Liver (tissue), 9 donors: ENCODE measurements around the gene IQCE. TPM values are rescaled to one million over a fixed set of nuclear protein-coding genes. Genes with fewer than 3 reads are reported as not detected.

Experiments
- DNase-seq: peaks from one replicate; pipeline ENCODE4 v3.0.0-alpha.2; 2017; ENCODE audit warnings: low spot score
- H3K27ac ChIP-seq, 2 donors: one replicate each; pipeline ENCODE4 v1.7.0; 2013; ENCODE audit warnings: inconsistent platforms in 2 of 2, low read length in 2 of 2, control low read depth in 1 of 2, low read depth in 1 of 2, mild to moderate bottlenecking in 1 of 2
- H3K27me3 ChIP-seq, 4 donors: one replicate each; pipeline versions ENCODE4 v1.6.1 to v1.7.0; 2013; ENCODE audit warnings: low read length in 3 of 4, inconsistent platforms in 1 of 4, mild to moderate bottlenecking in 1 of 4, moderate library complexity in 1 of 4; ENCODE audit not compliant: control insufficient read depth in 4 of 4, insufficient read depth in 4 of 4
- H3K36me3 ChIP-seq, 4 donors: one replicate each; pipeline versions ENCODE4 v1.6.1 to v1.7.0; 2013; ENCODE audit warnings: low read length in 3 of 4, mild to moderate bottlenecking in 3 of 4, low read depth in 1 of 4, moderate library complexity in 1 of 4; ENCODE audit not compliant: control insufficient read depth in 4 of 4, insufficient read depth in 3 of 4
- H3K4me1 ChIP-seq, 4 donors: one replicate each; pipeline versions ENCODE4 v1.6.1 to v1.7.0; 2013; ENCODE audit warnings: low read length in 3 of 4, mild to moderate bottlenecking in 3 of 4, moderate library complexity in 1 of 4; ENCODE audit not compliant: control insufficient read depth in 4 of 4, insufficient read depth in 4 of 4
- H3K4me3 ChIP-seq, 3 donors: one replicate each; pipeline versions ENCODE4 v1.6.1 to v1.7.0; 2013; ENCODE audit warnings: low read length in 3 of 3, control low read depth in 1 of 3, low read depth in 1 of 3, mild to moderate bottlenecking in 1 of 3
- H3K9ac ChIP-seq, 2 donors: one replicate each; pipeline ENCODE4 v1.7.0; 2013; ENCODE audit warnings: low read length in 2 of 2, mild to moderate bottlenecking in 2 of 2, moderate library complexity in 2 of 2, control low read depth in 1 of 2, low read depth in 1 of 2
- H3K9me3 ChIP-seq, 4 donors: one replicate each; pipeline versions ENCODE4 v1.6.1 to v1.7.0; 2013; ENCODE audit warnings: low read length in 3 of 4; ENCODE audit not compliant: control insufficient read depth in 4 of 4
- ATF3 ChIP-seq: IDR thresholded peaks from 2 replicates; pipeline ENCODE4 v1.6.1; 2016; ENCODE audit warnings: antibody characterized with exemption
- CTCF ChIP-seq: fragments of 150-350 bp; IDR thresholded peaks from 2 replicates; pipeline ENCODE4 v1.5.1; 2017; ENCODE audit warnings: improper control_type of control experiment, low read depth, low read length; ENCODE audit not compliant: missing input control
- EGR1 ChIP-seq, 2 donors: IDR thresholded peaks; 2 replicates each; pipeline ENCODE4 v1.6.1; 2016 to 2018; ENCODE audit warnings: antibody characterized with exemption in 2 of 2, low read depth in 2 of 2
- FOXA1 ChIP-seq: IDR thresholded peaks from 2 replicates; pipeline ENCODE4 v1.6.1; 2016; ENCODE audit warnings: antibody characterized with exemption
- FOXA2 ChIP-seq: IDR thresholded peaks from 2 replicates; pipeline ENCODE4 v1.6.1; 2016; ENCODE audit warnings: antibody characterized with exemption
- GABPA ChIP-seq, 2 donors: IDR thresholded peaks in 1 of 2; conservative IDR thresholded peaks in 1 of 2; 2 replicates each; pipeline ENCODE4 v1.6.1; 2016; ENCODE audit warnings: antibody characterized with exemption in 2 of 2, mild to moderate bottlenecking in 1 of 2, moderate library complexity in 1 of 2
- HNF4G ChIP-seq: IDR thresholded peaks from 2 replicates; pipeline ENCODE4 v1.6.1; 2016; ENCODE audit warnings: antibody characterized with exemption
- JUND ChIP-seq, 2 donors: IDR thresholded peaks; 2 replicates each; pipeline ENCODE4 v1.6.1; 2016; ENCODE audit warnings: antibody characterized with exemption in 2 of 2
- MAX ChIP-seq: IDR thresholded peaks from 2 replicates; pipeline ENCODE4 v1.6.1; 2016; ENCODE audit warnings: antibody characterized with exemption
- NR2F2 ChIP-seq: IDR thresholded peaks from 2 replicates; pipeline ENCODE4 v1.6.1; 2016; ENCODE audit warnings: antibody characterized with exemption
- RAD21 ChIP-seq, 2 donors: IDR thresholded peaks; 2 replicates each; pipeline ENCODE4 v1.6.1; 2016; ENCODE audit warnings: antibody characterized with exemption in 2 of 2, mild to moderate bottlenecking in 2 of 2
- REST ChIP-seq: IDR thresholded peaks from 2 replicates; pipeline ENCODE4 v1.6.1; 2016; ENCODE audit warnings: antibody characterized with exemption, mild to moderate bottlenecking
- RXRA ChIP-seq, 2 donors: IDR thresholded peaks; 2 replicates each; pipeline ENCODE4 v1.6.1; 2017 to 2018; ENCODE audit warnings: antibody characterized with exemption in 2 of 2, mild to moderate bottlenecking in 1 of 2
- SP1 ChIP-seq: IDR thresholded peaks from 2 replicates; pipeline ENCODE4 v1.6.1; 2018; ENCODE audit warnings: antibody characterized with exemption, mild to moderate bottlenecking
- TAF1 ChIP-seq: conservative IDR thresholded peaks from 2 replicates; pipeline ENCODE4 v1.6.1; 2016; ENCODE audit warnings: antibody characterized with exemption, mild to moderate bottlenecking
- YY1 ChIP-seq: IDR thresholded peaks from 2 replicates; pipeline ENCODE4 v1.6.1; 2016; ENCODE audit warnings: antibody characterized with exemption, mild to moderate bottlenecking
- ZBTB33 ChIP-seq: IDR thresholded peaks from 2 replicates; pipeline ENCODE4 v1.6.1; 2016; ENCODE audit warnings: antibody characterized with exemption
- WGBS: extraction: QIAGEN DNeasy Blood & Tissue Kit; methylation state at CpG from one replicate; pipeline ENCODE4 v1.1.7; 2013; 5-methylcytosine and 5-hydroxymethylcytosine counted together
- polyA plus RNA-seq, 2 donors: library from polyadenylated mRNA; stranded (reverse) in 1 of 2; unstranded in 1 of 2; fragments of 200-250 nt in 1 of 2; fragments of >200 nt in 1 of 2; fragmentation: Nextera tagmentation in 1 of 2; extraction: Ambion mirVana in 1 of 2; gene quantifications; one replicate each; pipeline versions ENCODE4 v1.2.1 to v1.2.3, GENCODE V29; 2013 to 2015
- total RNA-seq, 2 donors: library from RNA; depleted of rRNA; stranded (reverse); fragments of >200 nt; gene quantifications; one replicate each; pipeline ENCODE4 v1.2.3, GENCODE V29; 2014
- donor health status: healthy.
- donor health status: healthy.
- donor health status: healthy.
- donor health status: healthy.
- donor health status: healthy.

The IQCE gene
- total and polyA plus RNA-seq, 4 donors, result 2.1 to 5.9 (median 3.6) TPM

GRCh38 chr7:2546776-2547586 lies 11.8 kb upstream of the IQCE start:
- Histone ChIP-seq H3K4me1 (no peaks in the 10 kb centered on the region), H3K27ac (no peak overlapping the region), H3K27me3 (no peaks in the 10 kb centered on the region), H3K9me3 (no peaks in the 10 kb centered on the region), H3K4me3 (no peak overlapping the region), H3K36me3 (peaks cover 19 to 49% (median 23%) of the 10 kb centered on the region in 4 donors), H3K9ac (no peak overlapping the region)
- no peak for TF ChIP-seq ATF3
- no peak for TF ChIP-seq FOXA2
- no peak for TF ChIP-seq MAX
- TF ChIP-seq SP1, result no peak
- no peak for TF ChIP-seq RXRA (IDR thresholded peaks at IDR 0.05)
- no peak for TF ChIP-seq TAF1
- no peak for TF ChIP-seq HNF4G
- TF ChIP-seq RAD21 (IDR thresholded peaks at IDR 0.05), result no peak
- TF ChIP-seq NR2F2, result no peak
- no peak for TF ChIP-seq ZBTB33
- TF ChIP-seq CTCF, result no peak
- no peak for TF ChIP-seq YY1
- TF ChIP-seq GABPA (IDR thresholded peaks at IDR 0.05 in 1 of 2, conservative IDR thresholded peaks at IDR 0.05 in 1 of 2), result no peak
- no peak for TF ChIP-seq JUND (IDR thresholded peaks at IDR 0.05)
- TF ChIP-seq FOXA1, result no peak
- no peak for TF ChIP-seq REST
- TF ChIP-seq EGR1 (IDR thresholded peaks at IDR 0.05; ENCODE audit: low read depth in 2 of 2), result no peak
- 97% methylated on average over 31 of the region's 31 CpGs for WGBS
- no peak for DNase-seq
